DND-41 (cell line): Measurements from ENCODE around the gene TUBGCP5.

ENCODE experiments used
- ATAC-seq: fragments of 200-7000 bp; cut with Tn5 transposase; 3 replicates; pipeline ENCODE4 v1.9.1; 2021; ENCODE audit warnings: low read depth; ENCODE audit not compliant: insufficient read depth
- DNase-seq: peaks from one replicate; pipeline ENCODE4 v3.0.0-alpha.2; 2020
- H2AFZ ChIP-seq: 2 replicates; pipeline ENCODE4 v1.6.0; 2012; ENCODE audit warnings: low read depth, low read length
- H3K27ac ChIP-seq: 2 replicates; pipeline ENCODE4 v1.5.1; 2012; ENCODE audit warnings: low read length, inconsistent platforms
- H3K27me3 ChIP-seq: fragments of 200-600 bp; sonication (generic); 2 replicates; pipeline ENCODE4 v1.6.0; 2012; ENCODE audit warnings: low read length, mild to moderate bottlenecking, inconsistent platforms; ENCODE audit not compliant: insufficient read depth, poor library complexity
- H3K36me3 ChIP-seq: 2 replicates; pipeline ENCODE4 v1.5.1; 2012; ENCODE audit warnings: low read length, inconsistent platforms; ENCODE audit not compliant: insufficient read depth
- H3K4me1 ChIP-seq: 2 replicates; pipeline ENCODE4 v1.5.1; 2012; ENCODE audit warnings: mild to moderate bottlenecking, low read length; ENCODE audit not compliant: insufficient read depth
- H3K4me2 ChIP-seq: 2 replicates; pipeline ENCODE4 v1.6.0; 2012; ENCODE audit warnings: mild to moderate bottlenecking, moderate library complexity, low read length, inconsistent platforms; ENCODE audit not compliant: insufficient read depth
- H3K4me3 ChIP-seq, 2 experiments: fragments of 200-600 bp in 1 of 2; shearing (Covaris generic) in 1 of 2; 2 replicates each; pipeline ENCODE4 v1.5.1; 2012 to 2016; ENCODE audit warnings: inconsistent platforms in 2 of 2, low read length in 2 of 2, mild to moderate bottlenecking in 2 of 2, low read depth in 1 of 2, moderate library complexity in 1 of 2
- H3K79me2 ChIP-seq: 2 replicates; pipeline ENCODE4 v1.6.0; 2012; ENCODE audit warnings: low read length, inconsistent platforms; ENCODE audit not compliant: insufficient read depth
- H3K9ac ChIP-seq: 2 replicates; pipeline ENCODE4 v1.6.0; 2012; ENCODE audit warnings: low read depth, mild to moderate bottlenecking, inconsistent platforms, low read length, moderate library complexity
- H3K9me3 ChIP-seq: 2 replicates; pipeline ENCODE4 v1.5.1; 2012; ENCODE audit warnings: low read length, moderate library complexity, mild to moderate bottlenecking, inconsistent platforms; ENCODE audit not compliant: insufficient read depth, severe bottlenecking
- H4K20me1 ChIP-seq: 2 replicates; pipeline ENCODE4 v1.6.0; 2012; ENCODE audit warnings: low read length; ENCODE audit not compliant: insufficient read depth
- CTCF ChIP-seq: IDR thresholded peaks from 2 replicates; pipeline ENCODE4 v1.5.1; 2012; ENCODE audit warnings: borderline replicate concordance, low read length, moderate library complexity, mild to moderate bottlenecking; ENCODE audit not compliant: poor library complexity, severe bottlenecking; ENCODE audit errors: extremely low read depth
- EZH2 ChIP-seq: IDR thresholded peaks from 3 replicates; pipeline ENCODE4 v1.6.1; 2012; ENCODE audit warnings: borderline replicate concordance, low read depth, mild to moderate bottlenecking, moderate library complexity, low read length, inconsistent platforms; ENCODE audit not compliant: severe bottlenecking

Gene TUBGCP5

GRCh38 chr15:23055316-23055715 lies 15.9 kb upstream of the TUBGCP5 start:
- no peaks in the 10 kb centered on the region for H3K9me3 ChIP-seq
- ATAC-seq, result no peak
- no peak overlapping the region for H2AFZ ChIP-seq
- H3K27ac ChIP-seq, result no peak overlapping the region
- DNase-seq, result no peak
- no peaks in the 10 kb centered on the region for H3K36me3 ChIP-seq
- H4K20me1 ChIP-seq, result no peaks in the 10 kb centered on the region
- H3K79me2 ChIP-seq, result no peaks in the 10 kb centered on the region
- TF ChIP-seq EZH2 (no peak), CTCF (no peak)
- H3K4me1 ChIP-seq, result no peaks in the 10 kb centered on the region
- H3K9ac ChIP-seq, result no peak overlapping the region
- no peaks in the 10 kb centered on the region for H3K27me3 ChIP-seq
- no peak overlapping the region for H3K4me2 ChIP-seq
- no peak overlapping the region for H3K4me3 ChIP-seq

DNA sequence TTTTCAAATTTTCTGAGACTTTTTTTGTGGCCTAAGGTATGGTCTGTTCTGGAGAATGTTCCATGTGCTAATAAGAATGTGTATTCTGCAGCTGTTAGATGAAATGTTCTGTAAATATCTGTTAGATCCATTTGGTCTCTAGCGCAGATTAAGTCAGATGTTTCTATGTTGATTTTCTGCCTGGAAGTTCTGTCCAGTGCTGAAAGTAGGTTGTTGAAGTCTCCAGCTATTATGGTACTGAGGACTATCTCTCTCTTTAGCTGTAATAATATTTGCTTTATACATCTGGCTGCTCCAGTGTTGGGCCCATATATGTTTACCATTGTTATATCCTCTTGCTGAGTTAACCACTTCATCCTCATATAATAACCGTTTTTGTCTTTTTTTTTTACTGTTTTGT lies 13.2 kb upstream of the TUBGCP5 start:
- H3K9me3 ChIP-seq, result no peaks in the 10 kb centered on the region
- no peak for ATAC-seq
- no peaks in the 10 kb centered on the region for H3K36me3 ChIP-seq
- no peak overlapping the region for H3K9ac ChIP-seq
- H3K4me1 ChIP-seq, result no peaks in the 10 kb centered on the region
- H3K4me3 ChIP-seq, result no peak overlapping the region
- H3K4me2 ChIP-seq, result no peak overlapping the region
- no peak overlapping the region for H2AFZ ChIP-seq
- no peak overlapping the region for H3K27ac ChIP-seq
- TF ChIP-seq EZH2, result no peak
- TF ChIP-seq CTCF, result no peak
- H3K27me3 ChIP-seq, result no peaks in the 10 kb centered on the region
- no peaks in the 10 kb centered on the region for H3K79me2 ChIP-seq
- DNase-seq, result no peak
- no peaks in the 10 kb centered on the region for H4K20me1 ChIP-seq

- ATAC-seq, result no peak
- no peaks in the 10 kb centered on the region for H3K4me1 ChIP-seq
Observed at GRCh38 chr15:23050708-23051107, 11.3 kb upstream of the TUBGCP5 start.

More at GRCh38 chr15:23050708-23051107, 11.3 kb upstream of the TUBGCP5 start:
- no peaks in the 10 kb centered on the region for H4K20me1 ChIP-seq
- H2AFZ ChIP-seq, result no peak overlapping the region
- no peaks in the 10 kb centered on the region for H3K36me3 ChIP-seq
- no peak overlapping the region for H3K4me3 ChIP-seq
- H3K9me3 ChIP-seq, result no peaks in the 10 kb centered on the region
- no peak overlapping the region for H3K9ac ChIP-seq
- H3K79me2 ChIP-seq, result no peaks in the 10 kb centered on the region
- no peaks in the 10 kb centered on the region for H3K27me3 ChIP-seq
- TF ChIP-seq EZH2 (no peak), CTCF (no peak)
- no peak overlapping the region for H3K27ac ChIP-seq
- H3K4me2 ChIP-seq, result no peak overlapping the region
- DNase-seq, result no peak
